K562 (cell line): ENCODE measurements around the gene QKI. TPM values are rescaled to one million over a fixed set of nuclear protein-coding genes. Genes with fewer than 3 reads are reported as not detected.

Source experiments
- ATF7 ChIP-seq: fragments of 450-650 bp; IDR thresholded peaks from 2 replicates; pipeline ENCODE4 v1.7.1; 2014; ENCODE audit warnings: mild to moderate bottlenecking, moderate library complexity
- CSDE1 ChIP-seq, 2 experiments: fragments of 450-650 bp; IDR thresholded peaks; 2 replicates each; pipeline ENCODE4 v1.6.1; 2016; ENCODE audit warnings: mild to moderate bottlenecking in 1 of 2
- CTCF ChIP-seq, 3 experiments: IDR thresholded peaks in 2 of 3; conservative IDR thresholded peaks in 1 of 3; 2 replicates each; pipeline ENCODE4 v1.5.1; 2011 to 2012; ENCODE audit warnings: low read length in 3 of 3, mild to moderate bottlenecking in 3 of 3, control low read depth in 2 of 3, improper control_type of control experiment in 1 of 3, inconsistent platforms in 1 of 3, low read depth in 1 of 3, mixed read lengths in 1 of 3, moderate library complexity in 1 of 3; ENCODE audit not compliant: insufficient read depth in 2 of 3
- GATA2 ChIP-seq: sonication (generic); formaldehyde crosslinking; IDR thresholded peaks from 2 replicates; pipeline ENCODE4 v1.4.0; 2020; ENCODE audit warnings: mild to moderate bottlenecking, missing genetic modification reagents
- NR2C2 ChIP-seq, 2 experiments: fragments of 200-800 bp in 1 of 2; sonication (Bioruptor generic) in 1 of 2; sonication (generic) in 1 of 2; formaldehyde crosslinking in 1 of 2; IDR thresholded peaks; 2 replicates each; pipeline versions ENCODE4 v1.6.1 to v1.8.0; 2016 to 2022; ENCODE audit warnings: mild to moderate bottlenecking in 1 of 2, missing compliant biosample characterization in 1 of 2, missing genetic modification characterization in 1 of 2, missing genetic modification reagents in 1 of 2
- PCBP1 ChIP-seq: fragments of 200-400 bp; formaldehyde crosslinking; IDR thresholded peaks from 2 replicates; pipeline ENCODE4 v1.6.1; 2018; ENCODE audit warnings: mild to moderate bottlenecking, low read depth, low read length; ENCODE audit not compliant: poor library complexity, severe bottlenecking
- POLR3G ChIP-seq: IDR thresholded peaks from 2 replicates; pipeline ENCODE4 v1.6.1; 2011; ENCODE audit not compliant: insufficient read length, insufficient replicate concordance; ENCODE audit errors: extremely low read depth
- ZNF277 ChIP-seq: fragments of 250-450 bp; sonication (Bioruptor Pico); IDR thresholded peaks from 2 replicates; pipeline ENCODE4 v1.8.0; 2022; ENCODE audit warnings: inconsistent platforms, mild to moderate bottlenecking, moderate library complexity, borderline replicate concordance
- ZNF398 ChIP-seq: fragments of 250-450 bp; sonication (Bioruptor Pico); IDR thresholded peaks from 2 replicates; pipeline ENCODE4 v1.8.0; 2021; ENCODE audit warnings: moderate library complexity, mild to moderate bottlenecking, inconsistent platforms
- polyA plus RNA-seq, 8 experiments: library from polyadenylated mRNA; depleted of rRNA in 4 of 8; stranded (reverse) in 5 of 8; unstranded in 3 of 8; fragments of >200 nt; fragmentation: Nextera tagmentation in 2 of 8; fragmentation: Illumina TruSeq in 1 of 8; extraction: Ambion mirVana in 2 of 8; extraction: Trizol in 1 of 8; gene quantifications; 2 replicates each; pipeline versions ENCODE4 v1.2.1 to v1.2.3, GENCODE V29; 2011 to 2014; ENCODE audit warnings: inconsistent platforms in 1 of 8, missing spikeins in 1 of 8
- total RNA-seq, 7 experiments: library from RNA; depleted of rRNA in 6 of 7; stranded (reverse); fragments of >200 nt in 6 of 7; fragmentation: Illumina TruSeq in 2 of 7; extraction: Trizol in 2 of 7; gene quantifications; 2 replicates each; pipeline versions ENCODE4 v1.2.1 to v1.2.3, GENCODE V29; 2011 to 2021; ENCODE audit warnings: low replicate concordance in 1 of 7
- TF ChIP-seq, protein P1 (sequence below), 2 experiments: fragments of 450-650 bp; formaldehyde crosslinking in 1 of 2; IDR thresholded peaks; 2 replicates each; pipeline versions ENCODE4 v1.4.0 to v1.6.1; 2014 to 2020; ENCODE audit warnings: mild to moderate bottlenecking in 2 of 2, borderline replicate concordance in 1 of 2, low read depth in 1 of 2

The QKI gene
- total and polyA plus RNA-seq, 9 of the 15 experiments (the other 6 are each of a cell fraction or from before 2014, with no cell fraction given) = 20.4 to 215 (median 123) TPM

GRCh38 chr6:163600781-163601180 lies 186.3 kb downstream of the QKI start (continued):
- no peak for TF ChIP-seq NR2C2 (CRISPR knock-in tag; IDR thresholded peaks at IDR 0.05)
- TF ChIP-seq NR2C2 (tag; IDR thresholded peaks at IDR 0.05) = no peak
- peak; percentile 22 to 42 (median 39); a peak in 4 of 6 replicates for TF ChIP-seq CTCF (IDR thresholded peaks at IDR 0.05 in 2 of 3, conservative IDR thresholded peaks at IDR 0.05 in 1 of 3; ENCODE audit: insufficient read depth in 2 of 3, low read depth in 1 of 3, low read length in 3 of 3)
- no peak for TF ChIP-seq ZNF277 (CRISPR knock-in tag)
- TF ChIP-seq PCBP1 = no peak
- no peak for TF ChIP-seq GATA2 (CRISPR knock-in tag)
- TF ChIP-seq, protein P1, sequence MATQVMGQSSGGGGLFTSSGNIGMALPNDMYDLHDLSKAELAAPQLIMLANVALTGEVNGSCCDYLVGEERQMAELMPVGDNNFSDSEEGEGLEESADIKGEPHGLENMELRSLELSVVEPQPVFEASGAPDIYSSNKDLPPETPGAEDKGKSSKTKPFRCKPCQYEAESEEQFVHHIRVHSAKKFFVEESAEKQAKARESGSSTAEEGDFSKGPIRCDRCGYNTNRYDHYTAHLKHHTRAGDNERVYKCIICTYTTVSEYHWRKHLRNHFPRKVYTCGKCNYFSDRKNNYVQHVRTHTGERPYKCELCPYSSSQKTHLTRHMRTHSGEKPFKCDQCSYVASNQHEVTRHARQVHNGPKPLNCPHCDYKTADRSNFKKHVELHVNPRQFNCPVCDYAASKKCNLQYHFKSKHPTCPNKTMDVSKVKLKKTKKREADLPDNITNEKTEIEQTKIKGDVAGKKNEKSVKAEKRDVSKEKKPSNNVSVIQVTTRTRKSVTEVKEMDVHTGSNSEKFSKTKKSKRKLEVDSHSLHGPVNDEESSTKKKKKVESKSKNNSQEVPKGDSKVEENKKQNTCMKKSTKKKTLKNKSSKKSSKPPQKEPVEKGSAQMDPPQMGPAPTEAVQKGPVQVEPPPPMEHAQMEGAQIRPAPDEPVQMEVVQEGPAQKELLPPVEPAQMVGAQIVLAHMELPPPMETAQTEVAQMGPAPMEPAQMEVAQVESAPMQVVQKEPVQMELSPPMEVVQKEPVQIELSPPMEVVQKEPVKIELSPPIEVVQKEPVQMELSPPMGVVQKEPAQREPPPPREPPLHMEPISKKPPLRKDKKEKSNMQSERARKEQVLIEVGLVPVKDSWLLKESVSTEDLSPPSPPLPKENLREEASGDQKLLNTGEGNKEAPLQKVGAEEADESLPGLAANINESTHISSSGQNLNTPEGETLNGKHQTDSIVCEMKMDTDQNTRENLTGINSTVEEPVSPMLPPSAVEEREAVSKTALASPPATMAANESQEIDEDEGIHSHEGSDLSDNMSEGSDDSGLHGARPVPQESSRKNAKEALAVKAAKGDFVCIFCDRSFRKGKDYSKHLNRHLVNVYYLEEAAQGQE (IDR thresholded peaks at IDR 0.05; ENCODE audit: borderline replicate concordance) = 0 out of 2 replicates have a peak, but pooled peaks have one; percentile 25
- TF ChIP-seq, protein P1 (CRISPR knock-in tag; IDR thresholded peaks at IDR 0.05; ENCODE audit: low read depth) = no peak
- no peak for TF ChIP-seq CSDE1 (IDR thresholded peaks at IDR 0.05)
- TF ChIP-seq ATF7 = 0 out of 2 replicates have a peak, but pooled peaks have one; percentile 14
- no peak for TF ChIP-seq POLR3G
- no peak for TF ChIP-seq ZNF398
